IPS-18a (cell line): ENCODE results near the gene HBP1.

Source experiments
- H3K27ac ChIP-seq: one replicate; pipeline ENCODE4 v1.5.1; 2013; ENCODE audit warnings: low read length
- H3K27me3 ChIP-seq: one replicate; pipeline ENCODE4 v1.6.1; 2013; ENCODE audit warnings: mild to moderate bottlenecking, low read length; ENCODE audit not compliant: control insufficient read depth, insufficient read depth
- H3K36me3 ChIP-seq: one replicate; pipeline ENCODE4 v1.6.1; 2013; ENCODE audit warnings: low read depth, low read length; ENCODE audit not compliant: control insufficient read depth
- H3K4me1 ChIP-seq: one replicate; pipeline ENCODE4 v1.6.1; 2013; ENCODE audit warnings: low read depth, low read length; ENCODE audit not compliant: control insufficient read depth
- H3K4me3 ChIP-seq: one replicate; pipeline ENCODE4 v1.5.1; 2013; ENCODE audit warnings: low read length
- H3K9ac ChIP-seq: one replicate; pipeline ENCODE4 v1.6.1; 2013; ENCODE audit warnings: mild to moderate bottlenecking, low read length, moderate library complexity
- H3K9me3 ChIP-seq: one replicate; pipeline ENCODE4 v1.6.1; 2013; ENCODE audit warnings: low read depth, low read length; ENCODE audit not compliant: control insufficient read depth

Gene HBP1, protein sequence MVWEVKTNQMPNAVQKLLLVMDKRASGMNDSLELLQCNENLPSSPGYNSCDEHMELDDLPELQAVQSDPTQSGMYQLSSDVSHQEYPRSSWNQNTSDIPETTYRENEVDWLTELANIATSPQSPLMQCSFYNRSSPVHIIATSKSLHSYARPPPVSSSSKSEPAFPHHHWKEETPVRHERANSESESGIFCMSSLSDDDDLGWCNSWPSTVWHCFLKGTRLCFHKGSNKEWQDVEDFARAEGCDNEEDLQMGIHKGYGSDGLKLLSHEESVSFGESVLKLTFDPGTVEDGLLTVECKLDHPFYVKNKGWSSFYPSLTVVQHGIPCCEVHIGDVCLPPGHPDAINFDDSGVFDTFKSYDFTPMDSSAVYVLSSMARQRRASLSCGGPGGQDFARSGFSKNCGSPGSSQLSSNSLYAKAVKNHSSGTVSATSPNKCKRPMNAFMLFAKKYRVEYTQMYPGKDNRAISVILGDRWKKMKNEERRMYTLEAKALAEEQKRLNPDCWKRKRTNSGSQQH

DNA sequence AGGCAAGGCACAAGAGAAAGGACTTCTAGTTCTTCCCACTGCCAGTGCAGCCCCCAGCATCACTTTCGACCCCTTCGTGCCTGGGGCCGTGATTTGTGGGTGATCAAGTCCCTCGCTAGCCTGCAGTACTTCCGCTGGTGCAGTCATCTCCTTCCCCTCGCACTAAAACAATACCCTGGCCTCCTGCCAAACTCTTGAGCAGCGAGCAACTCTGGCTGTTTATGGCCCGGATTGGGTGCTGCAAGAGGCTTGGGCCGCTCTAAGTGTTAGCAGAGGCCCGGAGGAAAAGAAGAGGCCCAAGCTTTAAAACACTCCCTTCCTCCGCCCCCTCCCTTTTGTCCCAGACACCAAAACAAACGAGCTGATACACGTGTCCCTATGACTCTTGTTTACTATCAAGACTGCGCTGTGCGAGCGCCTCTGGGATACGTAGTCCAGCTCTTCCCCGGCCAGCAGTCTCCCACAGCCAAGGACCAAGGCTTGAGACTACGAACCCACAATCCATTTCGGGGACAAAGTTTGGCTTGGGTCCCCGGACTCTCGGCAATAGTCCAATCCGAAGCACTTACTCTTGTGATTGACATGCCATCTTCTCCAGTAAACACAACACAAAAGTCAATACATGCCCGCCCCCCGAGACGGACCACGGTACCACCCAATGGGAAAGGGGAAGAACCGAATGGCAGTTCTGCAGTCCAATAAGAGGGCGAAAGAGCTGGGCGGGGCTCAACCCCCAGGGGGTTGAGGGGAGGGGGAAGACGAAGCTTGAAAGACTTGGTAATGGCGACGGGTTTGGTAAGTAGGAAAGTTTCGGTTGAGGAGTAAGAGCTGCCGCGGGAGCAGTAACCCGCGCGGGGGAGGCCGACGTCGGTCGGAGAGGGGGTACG, at the start of gene HBP1:
Gene HBP1, plus strand, starts transcription at position 771 of the 887 bp plus-strand sequence. CDS start 10,891 bp downstream, outside the sequence.
- peak within 1 kb of the TSS; percentile 79 for H3K9ac ChIP-seq
- H3K4me3 ChIP-seq: peak within 1 kb of the TSS; percentile 85
- peaks cover 17% of the 10 kb centered on the region for H3K4me1 ChIP-seq
- peak within 1 kb of the TSS; percentile 82 for H3K27ac ChIP-seq
- no peaks in the 10 kb centered on the region for H3K36me3 ChIP-seq
- no peaks in the 10 kb centered on the region for H3K9me3 ChIP-seq
- no peaks in the 10 kb centered on the region for H3K27me3 ChIP-seq

DNA sequence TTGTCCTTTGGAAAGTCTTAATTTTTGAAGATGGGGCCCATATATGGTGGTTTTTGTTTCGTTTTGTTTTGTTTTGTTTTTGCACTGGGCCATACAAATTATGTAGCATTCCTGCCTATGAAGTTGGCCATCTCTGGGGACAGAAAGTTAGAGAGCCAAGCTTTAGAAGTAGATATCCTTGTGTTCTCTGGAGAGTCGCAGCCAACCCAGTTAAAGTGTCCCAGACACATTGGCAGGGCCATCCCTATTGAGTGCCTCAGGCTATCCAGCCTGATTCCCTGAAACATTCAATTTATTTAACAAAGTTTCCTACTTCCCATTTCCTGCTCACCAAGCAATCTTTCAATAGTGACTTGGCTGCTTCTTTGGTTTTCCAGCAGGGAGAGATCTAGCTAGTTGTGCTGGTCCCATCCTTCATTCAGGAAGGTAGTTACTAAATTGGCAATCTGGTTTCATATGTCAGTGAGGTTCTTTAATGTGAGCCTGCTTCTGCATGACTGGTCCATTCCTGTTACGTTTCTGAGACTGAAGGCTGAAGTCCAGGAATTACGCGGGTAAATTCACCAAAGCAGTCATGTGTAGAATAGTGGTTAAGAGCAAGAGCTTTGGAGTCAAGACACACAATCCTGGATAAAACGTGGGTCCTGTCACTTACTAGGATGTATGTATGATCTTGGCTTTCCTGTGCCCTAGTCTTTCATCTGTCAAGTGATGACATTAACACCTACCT, 49.3 kb upstream of the HBP1 start:
- no peaks in the 10 kb centered on the region for H3K36me3 ChIP-seq
- peaks cover 7% of the 10 kb centered on the region for H3K4me1 ChIP-seq
- no peak overlapping the region for H3K27ac ChIP-seq
- no peak overlapping the region for H3K9ac ChIP-seq
- H3K9me3 ChIP-seq: no peaks in the 10 kb centered on the region
- H3K27me3 ChIP-seq: no peaks in the 10 kb centered on the region
- no peak overlapping the region for H3K4me3 ChIP-seq

DNA sequence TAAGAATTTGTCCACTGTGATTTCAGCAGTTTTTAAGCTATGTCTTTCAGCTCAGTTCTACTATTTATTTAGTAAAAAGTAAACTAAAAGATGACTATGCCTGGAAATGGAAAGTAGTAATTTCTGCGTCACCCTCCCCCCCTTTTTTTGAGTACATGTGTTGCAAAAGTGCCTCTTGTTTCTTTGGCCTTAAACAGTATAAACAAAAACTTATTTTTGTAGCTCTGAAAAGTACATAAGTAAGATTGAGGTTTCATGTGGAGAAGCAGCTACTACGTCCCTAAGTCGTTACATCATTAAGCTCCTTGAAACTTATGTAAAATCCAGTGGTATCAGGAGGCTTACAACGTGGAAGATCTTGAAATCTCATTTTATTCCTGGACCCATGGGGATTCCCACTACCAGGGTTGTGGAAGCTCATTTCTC, 46.3 kb upstream of the HBP1 start:
- no peaks in the 10 kb centered on the region for H3K36me3 ChIP-seq
- no peaks in the 10 kb centered on the region for H3K4me1 ChIP-seq
- H3K9ac ChIP-seq: no peak overlapping the region
- no peaks in the 10 kb centered on the region for H3K9me3 ChIP-seq
- H3K4me3 ChIP-seq: no peak overlapping the region
- H3K27me3 ChIP-seq: no peaks in the 10 kb centered on the region
- H3K27ac ChIP-seq: no peak overlapping the region

DNA sequence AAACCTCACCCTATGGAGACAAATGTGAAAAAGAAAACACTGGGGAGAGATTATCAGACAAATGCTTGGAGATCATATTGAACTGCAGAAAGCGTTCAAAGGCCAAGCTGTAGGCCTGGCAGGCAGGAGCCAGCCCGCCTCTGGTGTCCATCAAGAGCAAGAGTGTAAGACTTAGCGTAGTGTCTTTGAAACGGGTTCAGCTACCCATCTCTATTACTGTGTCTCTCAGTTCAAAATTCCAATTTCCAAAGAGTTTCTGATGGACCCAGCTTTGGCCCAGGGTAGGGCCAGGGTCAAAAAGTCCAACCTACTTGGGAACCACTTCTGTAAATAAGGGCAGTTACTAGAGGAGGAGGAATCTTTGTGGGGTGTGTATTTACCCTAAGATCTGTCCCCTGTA, 45.4 kb upstream of the HBP1 start:
- H3K9ac ChIP-seq: no peak overlapping the region
- H3K4me1 ChIP-seq: no peaks in the 10 kb centered on the region
- no peaks in the 10 kb centered on the region for H3K27me3 ChIP-seq
- no peaks in the 10 kb centered on the region for H3K36me3 ChIP-seq
- no peaks in the 10 kb centered on the region for H3K9me3 ChIP-seq
- no peak overlapping the region for H3K4me3 ChIP-seq
- no peak overlapping the region for H3K27ac ChIP-seq

DNA sequence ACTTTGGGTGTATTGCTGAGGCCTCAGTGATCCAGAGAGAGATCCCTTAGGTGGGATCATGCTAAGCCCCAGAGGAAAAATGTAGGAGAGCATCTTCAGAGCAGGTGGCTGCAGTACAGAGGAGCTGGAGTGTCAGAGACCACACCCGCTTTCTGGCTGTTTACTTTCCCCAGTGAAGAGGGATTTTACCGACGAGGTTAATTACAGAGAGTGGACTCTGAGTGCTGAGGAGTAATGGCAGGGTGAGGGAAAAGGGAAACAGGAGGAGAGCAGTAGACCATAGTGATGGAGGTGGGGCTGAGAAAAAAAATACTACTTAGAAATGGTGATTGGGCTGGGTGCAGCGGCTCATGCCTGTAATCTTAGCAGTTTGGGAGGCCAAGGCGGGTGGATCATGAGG, 43.3 kb upstream of the HBP1 start:
- Histone ChIP-seq H3K36me3 (no peaks in the 10 kb centered on the region), H3K9me3 (no peaks in the 10 kb centered on the region), H3K27ac (no peak overlapping the region), H3K27me3 (no peaks in the 10 kb centered on the region), H3K9ac (no peak overlapping the region), H3K4me1 (no peaks in the 10 kb centered on the region), H3K4me3 (no peak overlapping the region)

DNA sequence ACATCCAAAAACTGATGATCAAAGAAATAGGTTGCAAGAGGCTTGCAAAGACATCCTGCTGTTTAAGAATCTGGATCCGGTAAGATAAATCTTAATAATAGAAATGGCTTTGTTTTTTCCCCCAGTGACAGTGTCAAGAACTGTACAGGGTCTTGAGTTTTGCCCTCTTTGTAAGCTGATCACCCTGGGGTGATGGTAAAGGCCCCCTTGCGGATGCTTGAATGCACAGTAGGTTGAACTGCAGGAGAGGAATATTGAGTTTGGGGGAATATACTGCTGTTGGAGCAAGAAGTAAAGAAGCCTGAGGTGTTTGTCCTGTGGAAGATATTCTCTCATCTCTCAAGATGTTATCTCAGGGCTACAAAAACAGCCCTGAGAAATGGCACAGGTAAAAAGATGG, 40.6 kb upstream of the HBP1 start:
- H3K27me3 ChIP-seq: no peaks in the 10 kb centered on the region
- no peak overlapping the region for H3K27ac ChIP-seq
- peaks cover 16% of the 10 kb centered on the region for H3K4me1 ChIP-seq
- no peak overlapping the region for H3K9ac ChIP-seq
- H3K4me3 ChIP-seq: no peak overlapping the region
- no peaks in the 10 kb centered on the region for H3K36me3 ChIP-seq
- H3K9me3 ChIP-seq: no peaks in the 10 kb centered on the region

DNA sequence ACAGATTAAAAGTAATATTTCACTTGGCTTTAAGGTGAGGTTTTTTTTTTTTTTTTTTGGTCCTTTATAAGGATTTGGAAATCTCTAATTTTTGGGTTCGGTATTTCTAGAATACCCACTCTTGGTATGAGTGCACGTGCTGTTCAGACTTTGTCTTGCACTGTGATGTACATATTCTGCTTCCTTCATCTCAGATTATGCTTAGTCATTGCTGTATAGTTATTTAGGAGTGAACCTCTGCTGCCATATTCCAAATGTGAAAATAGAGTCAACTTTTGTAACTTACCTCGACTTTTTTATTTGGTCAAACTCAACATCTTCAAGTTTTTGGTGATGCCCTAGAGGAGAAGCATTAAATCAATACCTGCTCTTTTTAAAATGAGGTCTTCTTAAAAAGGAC, 40.1 kb upstream of the HBP1 start:
- H3K36me3 ChIP-seq: no peaks in the 10 kb centered on the region
- H3K9ac ChIP-seq: no peak overlapping the region
- H3K4me3 ChIP-seq: no peak overlapping the region
- H3K9me3 ChIP-seq: no peaks in the 10 kb centered on the region
- H3K4me1 ChIP-seq: peaks cover 16% of the 10 kb centered on the region
- no peaks in the 10 kb centered on the region for H3K27me3 ChIP-seq
- no peak overlapping the region for H3K27ac ChIP-seq

DNA sequence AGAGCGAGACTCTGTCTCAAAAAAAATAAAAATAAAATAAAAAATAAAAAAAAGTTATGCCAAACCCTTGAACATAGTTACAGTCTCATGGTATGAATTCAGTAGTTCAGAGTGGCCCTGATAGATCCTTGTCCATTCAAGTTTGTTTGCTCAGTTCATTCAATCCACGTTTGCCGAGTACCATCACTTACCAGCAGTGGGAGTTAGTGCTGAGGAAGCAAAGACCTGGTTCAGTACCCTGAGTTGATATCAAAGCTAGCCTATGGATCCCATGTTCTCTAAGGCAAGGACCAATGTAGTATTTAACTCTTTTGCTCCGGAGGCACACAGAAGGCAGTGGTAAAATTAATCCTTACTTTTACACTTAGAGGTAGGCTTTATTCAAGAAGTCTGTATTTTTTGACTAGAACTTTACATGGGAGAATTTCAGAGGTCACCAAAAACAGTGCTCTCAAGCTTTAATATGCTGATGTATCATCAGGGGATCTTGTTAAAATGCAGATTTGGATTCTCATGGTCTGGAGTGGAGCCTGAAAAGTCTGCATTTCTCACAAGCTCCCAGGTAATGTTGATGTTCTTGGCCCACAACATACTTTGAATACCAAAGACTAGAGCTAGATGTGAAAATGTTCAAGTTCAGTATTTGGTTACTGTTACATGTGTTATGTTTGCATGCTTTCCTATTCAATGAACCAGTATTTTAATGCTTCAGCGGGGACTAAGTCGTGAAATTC, 38.1 kb upstream of the HBP1 start:
- no peak overlapping the region for H3K4me3 ChIP-seq
- no peaks in the 10 kb centered on the region for H3K36me3 ChIP-seq
- no peaks in the 10 kb centered on the region for H3K27me3 ChIP-seq
- no peaks in the 10 kb centered on the region for H3K9me3 ChIP-seq
- H3K9ac ChIP-seq: no peak overlapping the region
- no peak overlapping the region for H3K27ac ChIP-seq
- peaks cover 16% of the 10 kb centered on the region for H3K4me1 ChIP-seq

DNA sequence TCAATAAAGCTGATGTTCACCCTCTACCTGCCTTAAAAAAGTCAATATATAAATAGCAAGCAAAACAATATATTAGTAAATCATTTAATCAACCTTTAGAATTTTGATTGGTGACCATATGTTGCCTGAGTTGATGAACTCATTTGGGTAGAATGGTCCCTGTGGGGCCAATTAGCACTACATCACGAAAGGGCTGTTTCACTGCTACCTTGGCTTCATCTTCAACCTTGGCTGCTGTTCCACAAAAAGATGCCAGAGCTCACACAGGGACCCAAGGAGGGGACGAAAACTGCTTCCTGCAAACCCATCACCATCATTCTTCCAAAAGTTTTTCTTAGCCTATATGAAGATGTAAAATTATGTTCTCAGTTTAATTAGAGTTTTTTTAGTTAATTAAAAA, 35.4 kb upstream of the HBP1 start:
- Histone ChIP-seq H3K27ac (no peak overlapping the region), H3K27me3 (no peaks in the 10 kb centered on the region), H3K9ac (no peak overlapping the region), H3K36me3 (no peaks in the 10 kb centered on the region), H3K4me1 (peaks cover 16% of the 10 kb centered on the region), H3K9me3 (no peaks in the 10 kb centered on the region), H3K4me3 (no peak overlapping the region)

DNA sequence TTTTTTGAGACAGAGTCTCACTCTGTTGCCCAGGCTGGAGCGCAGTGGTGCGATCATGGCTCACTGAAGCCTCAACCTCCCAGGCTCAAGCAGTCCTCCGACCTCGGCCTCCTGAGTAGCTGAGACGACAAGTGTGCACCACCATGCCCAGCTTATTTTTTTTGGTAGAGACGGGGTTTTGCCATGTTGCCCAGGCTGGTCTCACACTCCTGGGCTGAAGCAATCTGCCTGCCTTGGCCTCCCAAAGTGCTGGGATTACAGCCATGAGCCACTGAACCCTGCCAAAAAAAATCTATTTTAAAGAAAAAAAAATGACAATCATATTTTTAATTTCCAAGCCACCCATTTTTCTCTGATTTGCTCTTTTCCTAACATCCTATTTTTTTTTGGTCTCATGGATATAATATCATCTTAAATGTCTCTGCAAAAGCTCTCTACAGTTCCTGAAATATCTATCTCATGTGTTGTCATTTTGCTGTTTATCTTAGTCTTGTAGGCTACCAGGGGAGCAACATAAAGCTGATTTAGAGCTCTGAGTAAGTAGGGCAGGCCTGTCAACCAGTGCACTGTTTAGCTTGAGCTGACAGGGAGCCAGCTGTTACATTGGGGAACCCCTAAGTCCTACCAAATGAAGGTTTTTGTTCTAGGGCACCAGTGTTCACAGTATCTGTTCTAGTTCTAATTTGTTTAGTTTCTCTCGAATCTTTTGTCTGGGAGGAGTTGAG, 29.9 kb upstream of the HBP1 start:
- Histone ChIP-seq H3K9me3 (no peaks in the 10 kb centered on the region), H3K36me3 (no peaks in the 10 kb centered on the region), H3K27ac (no peak overlapping the region), H3K9ac (no peak overlapping the region), H3K27me3 (no peaks in the 10 kb centered on the region), H3K4me1 (no peaks in the 10 kb centered on the region), H3K4me3 (no peak overlapping the region)
